BJ (cell line): ENCODE results near the gene DEPDC4. TPM values are rescaled to one million over a fixed set of nuclear protein-coding genes. Genes with fewer than 3 reads are reported as not detected.
A peak's percentile ranks its signal among the peaks of the same experiment; 100 is the strongest.
"Not testable (repeated sequence)": the region's sequence is repeated elsewhere in the genome, so short reads cannot be mapped to it uniquely, and the experiment has no call there.

Experiments
- CTCF ChIA-PET: fragments of 350-600 bp; formaldehyde crosslinking; extraction: SDS; loops from one replicate; lab custom pipeline; 2021; ENCODE audit warnings: antibody characterized with exemption, inconsistent platforms; lab: Yijun Ruan, JAX
- POLR2A ChIA-PET: fragments of 300-600 bp; sonication (Branson Sonifier 250); formaldehyde crosslinking; extraction: SDS; loops from one replicate; lab custom pipeline; 2021; ENCODE audit warnings: antibody characterized with exemption; lab: Charles Lee
- DNase-seq: peaks from one replicate; pipeline ENCODE4 v3.0.0-alpha.2; 2011; ENCODE audit warnings: low read depth
- H3K27me3 ChIP-seq: 2 replicates; pipeline ENCODE4 v1.6.0; 2011; ENCODE audit warnings: low read length; ENCODE audit not compliant: control insufficient read depth, insufficient read depth
- H3K36me3 ChIP-seq: 2 replicates; pipeline ENCODE4 v1.5.1; 2011; ENCODE audit warnings: low read length; ENCODE audit not compliant: control insufficient read depth, insufficient read depth
- H3K4me3 ChIP-seq: 2 replicates; pipeline ENCODE4 v1.5.1; 2011; ENCODE audit warnings: low read depth, mild to moderate bottlenecking, control low read depth, low read length
- CTCF ChIP-seq: IDR thresholded peaks from 2 replicates; pipeline ENCODE4 v1.5.1; 2011; ENCODE audit warnings: low read depth, mild to moderate bottlenecking, control low read depth, inconsistent platforms, low read length, moderate library complexity; ENCODE audit not compliant: insufficient read depth
- polyA plus RNA-seq: library from polyadenylated mRNA; depleted of rRNA; stranded (reverse); fragments of >200 nt; gene quantifications from 2 replicates; pipeline ENCODE4 v1.2.3, GENCODE V29; 2011

DEPDC4 gene
- polyA plus RNA-seq, 1 experiment, result 0.28 TPM

- peak overlapping the region; percentile 49 for H3K4me3 ChIP-seq
- peak; percentile 7 for DNase-seq
- CTCF ChIA-PET, result interaction anchor here (0.9 to 1.1 kb wide), 2 partner anchors 12 to 144 kb away, joined by 3 to 5 read pairs; no protein-coding TSS in a partner anchor
- H3K36me3 ChIP-seq, result no peaks in the 10 kb centered on the region
- POLR2A ChIA-PET, result no interaction called here
- H3K27me3 ChIP-seq, result no peaks in the 10 kb centered on the region
- no peak for TF ChIP-seq CTCF
Measured at GRCh38 chr12:100267603-100268281, 863 bp upstream of the DEPDC4 start.

- no peaks in the 10 kb centered on the region for H3K27me3 ChIP-seq
- DNase-seq, result no peak
- POLR2A ChIA-PET, result interaction anchor here (0.5 to 0.7 kb wide), 3 partner anchors 55 to 852 kb away, joined by 3 to 11 read pairs (median 10); no protein-coding TSS in a partner anchor
- peak overlapping the region; percentile 49 for H3K4me3 ChIP-seq
- no peak for TF ChIP-seq CTCF
- no peaks in the 10 kb centered on the region for H3K36me3 ChIP-seq
- CTCF ChIA-PET, result interaction anchor here (0.9 kb wide), 1 partner anchor 145 kb away, joined by 3 read pairs; no protein-coding TSS in a partner anchor
Measured at GRCh38 chr12:100266585-100266834, 369 bp downstream of the DEPDC4 start.

GRCh38 chr12:100265732-100266584, 921 bp downstream of the DEPDC4 start:
- ChIA-PET CTCF (no interaction called here), POLR2A (interaction anchor here (0.5 kb wide), 1 partner anchor 64 kb away, joined by 3 read pairs; no protein-coding TSS in a partner anchor)
- H3K27me3 ChIP-seq, result no peaks in the 10 kb centered on the region
- no peak for TF ChIP-seq CTCF
- H3K4me3 ChIP-seq, result peak overlapping the region; percentile 49
- no peak for DNase-seq
- no peaks in the 10 kb centered on the region for H3K36me3 ChIP-seq

GRCh38 chr12:100265107-100265506, 1.8 kb downstream of the DEPDC4 start:
- CTCF ChIA-PET, result interaction anchor here (0.8 to 1.2 kb wide), 2 partner anchors 9 to 28 kb away, joined by 4 to 5 read pairs; no protein-coding TSS in a partner anchor
- POLR2A ChIA-PET, H3K4me3 ChIP-seq, H3K36me3 ChIP-seq, H3K27me3 ChIP-seq, DNase-seq: not testable (repeated sequence)

- CTCF ChIA-PET, result interaction anchor here (1.0 kb wide), 1 partner anchor 11 kb away, joined by 4 read pairs; no protein-coding TSS in a partner anchor
- POLR2A ChIA-PET, result no interaction called here
- no peak for DNase-seq
- Histone ChIP-seq H3K4me3 (no peak overlapping the region), H3K27me3 (no peaks in the 10 kb centered on the region), H3K36me3 (no peaks in the 10 kb centered on the region)
- no peak for TF ChIP-seq CTCF
Measured at GRCh38 chr12:100263131-100263530, 3.7 kb downstream of the DEPDC4 start.
